Left renal pelvis (tissue), 4 donors: ENCODE data around the gene PPT2. TPM values are rescaled to one million over a fixed set of nuclear protein-coding genes. Genes with fewer than 3 reads are reported as not detected.
"Not testable (repeated sequence)": the region's sequence is repeated elsewhere in the genome, so short reads cannot be mapped to it uniquely, and the experiment has no call there.

Experiments
- DNase-seq, 4 donors: peaks; one replicate each; pipeline ENCODE4 v3.0.0-alpha.2; 2013; ENCODE audit warnings: low read depth in 4 of 4, low spot score in 3 of 4
- polyA plus RNA-seq, 4 donors: library from polyadenylated mRNA; unstranded; fragments of 120-200 nt; gene quantifications; one replicate each; pipeline ENCODE4 v1.2.1, GENCODE V29; 2013; ENCODE audit not compliant: insufficient read length in 4 of 4

Gene PPT2
- polyA plus RNA-seq, 4 donors: 26.6 to 45.5 (median 34.9) TPM

DNA sequence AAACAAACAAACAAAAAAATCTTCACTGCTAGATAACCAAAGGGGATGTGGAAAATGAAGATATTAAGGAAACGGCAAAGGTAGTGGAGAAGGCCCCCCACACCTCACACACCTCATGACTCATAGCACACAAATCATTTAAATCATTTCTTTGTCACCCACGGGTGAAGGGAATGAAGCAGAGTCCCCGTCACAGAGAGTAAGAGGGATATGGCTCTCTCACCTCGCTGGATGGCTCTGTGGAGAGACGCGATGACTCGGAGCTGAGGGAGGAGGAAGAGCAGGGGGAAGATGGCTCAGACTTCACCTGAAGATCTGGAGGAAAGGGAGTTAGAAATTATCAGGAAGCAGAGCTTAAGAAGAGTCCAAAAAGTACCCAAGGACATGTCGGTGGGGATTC, 27.1 kb upstream of the PPT2 start:
- no peak for DNase-seq

DNA sequence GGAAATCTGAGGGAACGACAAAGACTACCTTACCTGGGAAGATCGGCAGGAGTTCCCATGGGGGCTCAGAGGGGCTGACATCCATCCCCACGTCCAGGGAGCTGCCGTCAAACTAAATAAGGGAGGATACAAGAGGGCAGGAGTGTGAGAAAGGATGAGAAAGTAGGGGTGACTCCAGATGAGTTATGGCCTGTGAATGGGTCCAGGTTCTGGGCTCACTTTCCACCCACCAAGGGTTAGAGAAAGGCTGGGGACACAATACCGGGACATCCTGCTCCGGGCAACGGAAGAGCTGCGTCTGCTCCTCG, 26.6 kb upstream of the PPT2 start:
- no peak for DNase-seq

DNA sequence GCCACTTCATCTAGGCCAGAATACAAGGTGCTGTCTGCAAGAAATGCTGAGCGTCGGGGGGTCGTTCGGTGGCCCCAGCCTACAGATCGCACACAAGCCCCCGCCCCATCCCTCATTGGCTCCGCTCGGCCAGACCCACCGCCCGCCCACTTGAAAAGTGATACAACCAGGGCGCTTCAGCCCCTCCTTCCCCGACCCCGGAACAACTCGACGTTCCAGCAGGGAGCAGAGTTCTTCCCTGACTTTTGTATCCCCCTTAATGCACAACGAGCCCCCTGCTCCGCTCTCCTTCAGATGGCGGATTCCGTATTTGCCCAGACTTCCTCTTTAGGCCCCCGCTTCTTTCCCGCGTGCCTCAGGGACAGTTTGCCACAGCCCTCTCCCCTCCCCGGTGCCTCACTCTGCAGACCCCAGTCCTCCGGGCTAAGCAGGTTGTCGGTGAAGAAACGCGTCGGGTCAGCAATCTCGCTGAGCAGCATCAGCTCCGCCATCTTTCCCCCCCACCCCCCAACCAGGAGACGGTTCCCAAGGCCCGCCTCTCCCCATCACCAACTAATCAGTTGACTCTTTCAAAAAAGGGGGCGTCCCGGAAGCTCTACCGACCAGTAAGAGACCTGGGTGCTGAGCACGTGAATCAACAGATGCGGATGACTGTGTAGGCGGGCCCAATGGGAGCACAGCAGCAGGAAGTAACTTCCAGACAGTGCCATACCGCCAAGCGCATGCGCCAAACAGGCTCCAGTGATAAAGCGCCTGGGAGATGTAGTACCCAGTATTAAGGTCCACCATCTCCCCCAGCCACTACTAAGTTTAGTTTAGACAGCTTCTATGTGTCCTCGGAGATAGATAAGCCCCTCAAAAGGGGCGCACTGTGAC, 26.0 kb upstream of the PPT2 start, which contains the start of gene ATF6B:
ATF6B (minus strand) TSS at position 530 of the 876 bp plus-strand sequence; CDS start at position 491, 39 bp downstream.
- DNase-seq: peak; percentile 97 to 99 (median 98)

DNA sequence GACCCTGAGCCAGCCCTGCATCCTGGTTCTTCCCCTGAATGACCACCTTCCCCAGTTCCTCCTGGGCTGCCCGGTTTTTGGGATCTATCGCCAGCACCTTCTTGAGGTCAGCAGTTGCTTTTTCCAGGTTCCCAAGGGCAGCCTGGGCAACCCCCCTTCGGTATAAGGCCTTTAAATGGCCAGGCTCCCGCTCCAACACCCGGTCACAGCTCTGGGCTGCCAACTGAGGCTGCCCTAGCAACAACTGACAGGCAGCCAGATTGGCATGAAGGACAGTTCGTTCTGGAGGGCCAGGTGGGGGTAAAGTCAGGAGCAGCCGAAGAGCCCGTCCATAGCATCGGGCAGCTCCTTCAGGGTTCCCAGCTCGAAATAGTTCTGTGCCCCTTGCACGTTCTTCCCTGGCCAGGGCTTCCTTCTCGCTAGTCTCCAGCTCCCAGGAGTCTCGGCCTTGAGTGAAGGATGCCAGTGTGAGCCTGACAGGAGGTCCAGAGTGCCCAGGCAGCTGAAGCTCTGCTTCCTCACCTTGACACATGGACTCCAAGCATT, 25.1 kb upstream of the PPT2 start:
- no peak for DNase-seq

DNA sequence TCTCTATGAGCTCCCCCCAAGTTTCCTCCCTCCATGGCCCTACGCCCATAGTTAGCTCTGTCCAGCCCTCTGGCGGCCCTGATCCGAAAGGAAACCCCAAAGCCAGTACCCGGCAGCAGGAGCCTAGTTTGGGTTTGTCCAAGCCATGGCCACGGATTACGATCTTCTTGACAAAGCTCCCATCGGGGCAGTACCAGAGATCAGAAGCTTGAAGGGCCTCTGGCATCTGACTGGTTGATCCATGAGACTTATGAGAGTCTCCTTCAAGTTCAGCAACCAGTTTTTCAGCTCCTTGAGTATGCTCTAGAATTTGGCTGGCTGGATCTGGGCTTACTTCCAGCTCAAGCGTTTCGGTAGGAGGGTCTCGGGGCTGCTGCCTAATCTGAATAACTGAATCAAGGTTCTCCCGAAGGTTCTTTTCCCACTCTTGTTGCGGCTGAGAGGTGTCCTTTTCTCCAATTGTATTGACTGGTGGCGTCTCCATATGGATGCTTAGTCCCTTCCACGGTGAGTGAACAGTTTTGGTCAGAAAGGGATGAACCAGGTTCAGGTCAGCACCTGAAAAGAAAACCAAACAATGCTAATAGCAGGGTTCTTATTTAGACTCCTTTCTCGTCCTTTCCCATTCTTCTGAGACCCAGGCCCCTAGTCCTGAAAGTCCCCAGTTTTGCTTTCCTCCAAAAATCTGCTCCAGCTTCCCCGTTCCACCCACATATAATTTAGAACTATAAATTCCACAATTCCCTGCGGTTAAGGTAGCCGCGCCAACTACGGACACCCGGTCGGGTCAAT, 24.4 kb upstream of the PPT2 start:
- DNase-seq: no peak

DNA sequence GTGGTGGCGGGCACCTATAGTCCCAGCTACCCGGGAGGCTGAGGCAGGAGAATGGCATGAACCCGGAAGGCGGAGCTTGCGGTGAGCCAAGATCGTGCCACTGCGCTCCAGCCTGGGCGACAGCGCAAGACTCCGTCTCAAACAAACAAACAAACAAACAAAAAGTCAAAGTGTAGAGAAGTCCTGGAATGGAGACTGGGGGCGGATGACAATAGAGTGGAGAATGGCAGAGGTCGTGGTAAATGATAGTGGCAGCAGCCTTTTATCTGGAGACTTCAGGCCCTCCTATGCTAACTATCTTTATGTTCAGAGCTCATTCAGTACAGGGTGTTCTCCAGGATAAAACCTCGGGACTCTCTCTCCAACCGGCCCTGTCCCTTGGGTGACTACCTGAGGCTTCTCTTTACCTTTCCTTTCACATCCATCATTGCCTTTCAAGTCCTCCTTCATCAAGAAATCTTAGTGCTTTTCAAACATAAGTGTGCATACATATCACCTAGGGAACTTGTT, 22.4 kb upstream of the PPT2 start:
- DNase-seq: no peak

DNA sequence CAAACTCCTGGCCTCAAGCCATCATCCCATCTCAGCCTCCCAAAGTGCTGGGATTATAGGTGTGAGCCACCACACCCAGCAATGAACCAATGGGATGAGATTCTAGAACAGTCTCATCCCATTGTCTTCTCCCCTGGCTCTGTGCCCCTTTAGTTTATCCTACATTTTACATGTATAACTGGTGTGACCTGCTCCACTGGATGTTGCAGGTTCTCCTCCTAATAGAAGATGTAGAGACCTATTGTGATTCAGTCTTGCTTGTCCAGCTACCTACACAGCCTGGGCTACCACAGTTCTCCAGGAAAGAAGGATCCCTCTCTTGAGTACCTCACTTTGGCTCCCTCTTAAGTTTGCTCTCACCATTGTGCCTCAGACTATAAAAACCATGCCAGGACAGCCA, 21.8 kb upstream of the PPT2 start:
- DNase-seq: no peak

DNA sequence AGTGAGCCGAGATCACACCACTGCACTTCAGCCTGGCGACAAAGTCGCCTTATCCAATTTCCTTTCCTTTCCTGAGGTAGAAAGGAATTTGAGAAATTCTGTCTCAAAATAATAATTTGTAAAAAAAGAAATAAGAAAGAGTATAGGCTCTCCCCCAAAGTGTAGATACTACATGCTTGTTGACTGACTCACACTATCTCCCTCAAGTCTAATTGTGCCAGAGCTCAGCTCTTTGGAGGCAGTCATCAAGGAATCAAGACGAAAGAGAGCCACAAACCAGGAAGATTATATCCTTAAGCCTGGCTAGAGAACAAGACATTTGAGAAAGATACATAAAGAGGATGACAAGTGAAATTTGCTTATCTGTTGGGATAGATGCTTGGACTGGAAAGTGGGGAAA, 20.2 kb upstream of the PPT2 start:
- DNase-seq: no peak

DNA sequence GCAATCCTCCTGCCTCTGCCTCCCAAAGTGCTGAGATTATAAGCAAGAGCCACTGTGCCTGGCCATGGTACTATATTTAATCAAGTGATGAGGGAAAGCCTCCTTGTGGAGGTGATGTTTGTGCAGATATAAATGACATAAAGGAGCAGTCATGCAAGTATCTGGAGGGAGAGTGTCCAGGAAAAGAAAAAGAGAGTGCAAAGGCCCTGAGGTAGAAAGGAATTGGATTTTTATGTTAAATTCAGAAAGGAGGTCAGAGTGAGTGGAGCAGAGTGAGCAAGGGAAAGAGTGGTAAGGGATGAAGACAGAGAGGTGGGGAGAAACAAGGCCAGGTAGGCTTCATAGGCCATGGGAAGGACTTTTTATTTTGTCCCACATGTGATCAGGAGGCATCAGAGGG, 16.5 kb upstream of the PPT2 start:
- DNase-seq: no peak

DNA sequence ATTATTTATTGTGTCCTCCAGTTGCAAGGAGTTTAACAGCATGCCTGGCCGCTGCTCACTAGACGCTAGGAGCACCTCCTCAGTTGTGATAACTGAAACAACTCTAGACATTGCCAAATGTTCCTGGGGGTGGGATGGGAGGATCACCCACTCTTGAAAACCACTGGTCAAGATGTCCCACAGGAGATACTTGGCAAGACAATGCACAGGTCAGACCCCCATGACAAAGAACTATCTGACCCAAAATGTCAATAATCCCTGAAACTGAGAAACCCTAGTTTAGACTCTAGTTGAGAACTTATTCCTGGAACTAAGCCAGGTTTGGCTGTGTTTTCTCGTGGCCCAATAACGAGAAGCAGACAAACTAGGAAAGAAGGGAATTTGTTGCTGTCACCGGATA, 14.4 kb upstream of the PPT2 start:
- DNase-seq: no peak

DNA sequence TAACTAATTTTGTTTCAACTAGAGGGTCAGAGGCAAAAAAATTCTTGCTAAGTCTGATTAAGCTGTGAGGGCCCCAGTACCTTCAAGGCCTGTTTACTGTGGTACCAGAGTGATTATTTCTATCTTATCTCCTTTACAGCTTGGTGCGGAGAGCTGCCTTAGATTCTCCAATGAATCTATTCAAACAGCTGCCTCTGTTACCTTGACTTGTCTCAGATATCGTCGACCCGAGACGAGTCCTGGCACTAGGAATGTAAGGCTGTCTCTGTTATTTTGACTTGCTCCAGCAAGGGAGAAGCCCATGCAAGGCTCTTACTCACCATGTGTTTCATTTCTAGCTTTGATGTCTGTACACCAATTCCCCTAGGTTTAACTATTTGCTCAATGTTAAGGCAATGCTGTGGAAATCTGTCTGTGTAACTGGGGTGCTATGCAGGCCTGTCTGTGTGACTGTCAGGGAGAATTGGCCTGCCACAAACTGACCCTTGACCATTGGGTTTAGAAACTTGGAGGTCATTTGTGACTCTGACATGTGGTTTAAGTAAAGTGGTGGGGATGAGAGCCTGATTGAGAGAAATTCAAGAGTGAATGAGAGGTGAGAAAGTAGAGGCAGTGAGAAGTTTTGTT, 13.4 kb upstream of the PPT2 start:
- DNase-seq: no peak

DNA sequence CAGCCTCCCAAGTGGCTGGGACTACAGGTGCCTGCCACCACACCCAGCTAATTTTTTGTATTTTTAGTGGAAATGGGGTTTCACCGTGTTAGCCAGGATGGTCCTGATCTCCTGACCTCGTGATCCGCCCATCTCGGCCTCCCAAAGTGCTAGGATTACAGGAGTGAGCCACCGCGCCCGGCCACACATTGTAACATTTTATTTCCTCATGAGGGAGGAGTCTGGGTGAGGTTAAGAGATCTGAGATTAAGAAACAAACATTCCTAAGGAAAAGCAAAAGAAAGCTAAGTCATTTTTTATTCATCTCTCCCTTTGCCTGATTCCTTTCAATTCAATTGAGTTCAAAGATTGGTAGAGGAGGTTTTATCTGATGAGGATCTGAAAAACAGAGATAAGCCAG, 9.7 kb upstream of the PPT2 start:
- not testable (repeated sequence) for DNase-seq

DNA sequence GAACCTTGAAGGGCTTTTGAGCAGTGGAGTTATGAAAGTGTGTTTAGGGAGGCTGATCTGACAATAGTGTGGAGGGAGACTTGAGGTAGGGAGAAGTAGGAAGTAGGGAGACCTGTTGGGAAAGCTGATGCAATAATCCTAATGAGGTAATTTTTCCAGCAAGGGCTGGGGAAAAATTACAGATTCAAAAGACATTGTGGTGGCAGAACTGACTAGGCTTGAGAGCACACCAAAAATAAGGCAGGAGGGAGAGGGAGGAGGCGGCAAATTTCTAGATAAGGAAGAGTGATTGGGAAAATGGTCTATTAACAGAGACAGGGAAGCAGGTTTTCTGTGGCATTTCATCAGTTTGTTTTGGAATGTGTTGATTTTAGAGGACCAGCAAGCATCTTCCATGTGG, 7.7 kb upstream of the PPT2 start:
- DNase-seq: no peak

DNA sequence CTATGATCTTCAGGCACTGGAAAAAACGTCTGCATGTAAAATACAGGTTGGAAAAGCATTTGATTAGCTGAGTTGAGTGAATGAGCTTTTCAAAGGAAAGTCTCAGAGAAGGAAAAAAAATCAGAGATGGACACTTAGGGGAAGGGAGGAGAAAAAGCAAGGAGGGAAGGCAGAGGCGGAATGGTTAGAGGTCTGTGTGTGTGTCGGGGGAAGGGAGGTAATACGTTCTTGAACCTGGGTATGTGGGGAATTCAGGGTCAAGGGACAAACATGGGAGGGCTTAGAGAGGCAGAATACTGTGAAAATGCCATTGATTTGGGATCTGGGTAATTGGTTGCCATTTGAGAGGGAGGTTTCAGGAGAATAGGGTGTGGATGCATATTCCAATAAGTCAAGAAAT, 7.3 kb upstream of the PPT2 start:
- DNase-seq: no peak

DNA sequence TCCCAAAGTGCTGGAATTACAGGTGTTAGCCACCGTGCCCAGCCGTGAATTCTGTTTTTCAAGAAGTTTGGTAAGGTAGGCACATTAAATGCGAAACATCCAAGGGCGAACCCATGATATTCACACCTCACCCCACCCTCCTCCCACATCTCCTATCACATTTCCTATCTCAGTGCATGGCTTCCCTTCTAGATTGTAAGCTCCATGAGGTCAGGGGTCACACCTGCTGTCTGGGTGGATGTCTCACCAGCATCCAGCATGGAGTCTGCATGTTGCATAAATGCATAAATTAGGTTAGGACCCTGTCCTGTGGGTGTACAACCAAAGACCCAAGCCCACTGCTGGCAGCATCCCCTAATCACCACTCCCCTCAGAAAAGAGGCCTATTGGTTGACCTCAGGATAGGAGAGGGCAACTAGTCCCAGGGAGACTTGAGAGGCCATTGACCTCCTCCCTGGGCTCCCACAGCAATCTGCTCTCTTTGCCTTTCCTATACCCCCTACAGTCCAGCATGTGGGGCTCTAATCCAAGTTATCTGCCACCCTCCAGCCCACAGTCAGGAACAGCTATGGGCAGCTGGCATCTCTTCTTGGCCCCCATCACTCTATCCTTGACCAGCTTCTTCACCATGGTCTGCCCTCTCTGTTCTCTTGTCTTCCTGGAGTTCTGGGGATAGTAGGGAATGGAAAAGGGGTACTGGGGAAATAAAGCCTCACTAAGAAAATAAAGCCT, 6.4 kb upstream of the PPT2 start:
- DNase-seq: no peak

DNA sequence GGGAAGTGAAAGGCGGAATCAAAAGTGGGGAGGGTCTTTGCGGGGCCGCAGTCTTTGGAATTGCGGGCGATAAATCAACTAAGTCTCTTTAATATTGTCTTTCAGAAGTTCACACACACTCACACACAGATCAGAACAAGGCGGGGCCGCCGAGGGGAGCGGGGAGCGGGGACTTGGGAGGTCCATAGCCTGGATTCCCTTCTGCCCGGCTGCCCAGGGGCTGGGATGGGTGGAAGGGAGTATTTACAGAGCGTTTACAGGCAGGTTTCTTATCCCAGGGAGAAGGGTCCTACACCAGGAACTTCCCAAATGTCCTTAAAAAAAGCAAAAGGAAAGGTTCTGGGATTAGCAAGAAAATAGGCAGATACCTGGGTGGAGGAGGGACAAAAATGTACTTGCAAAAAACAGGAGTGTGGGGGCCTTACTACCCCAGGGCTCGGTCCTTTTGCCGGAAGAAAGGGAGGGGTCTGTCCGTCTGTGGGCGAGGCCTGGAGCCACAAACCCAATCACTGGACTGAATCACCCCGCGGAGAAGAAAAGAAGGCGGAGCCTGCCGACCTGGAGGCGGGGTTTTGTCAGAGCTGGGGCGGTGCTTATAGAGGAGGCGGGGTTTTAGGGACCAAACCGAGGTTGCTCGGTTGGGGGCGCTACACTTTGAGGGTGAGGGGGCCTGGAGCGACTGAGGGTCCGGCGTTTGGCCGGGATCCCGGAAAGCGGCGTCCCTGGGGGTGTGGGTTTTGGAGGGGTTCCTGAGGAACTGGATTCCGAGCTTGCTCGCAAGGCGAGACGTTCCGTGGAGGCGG, 5.5 kb upstream of the PPT2 start:
- DNase-seq: no peak

DNA sequence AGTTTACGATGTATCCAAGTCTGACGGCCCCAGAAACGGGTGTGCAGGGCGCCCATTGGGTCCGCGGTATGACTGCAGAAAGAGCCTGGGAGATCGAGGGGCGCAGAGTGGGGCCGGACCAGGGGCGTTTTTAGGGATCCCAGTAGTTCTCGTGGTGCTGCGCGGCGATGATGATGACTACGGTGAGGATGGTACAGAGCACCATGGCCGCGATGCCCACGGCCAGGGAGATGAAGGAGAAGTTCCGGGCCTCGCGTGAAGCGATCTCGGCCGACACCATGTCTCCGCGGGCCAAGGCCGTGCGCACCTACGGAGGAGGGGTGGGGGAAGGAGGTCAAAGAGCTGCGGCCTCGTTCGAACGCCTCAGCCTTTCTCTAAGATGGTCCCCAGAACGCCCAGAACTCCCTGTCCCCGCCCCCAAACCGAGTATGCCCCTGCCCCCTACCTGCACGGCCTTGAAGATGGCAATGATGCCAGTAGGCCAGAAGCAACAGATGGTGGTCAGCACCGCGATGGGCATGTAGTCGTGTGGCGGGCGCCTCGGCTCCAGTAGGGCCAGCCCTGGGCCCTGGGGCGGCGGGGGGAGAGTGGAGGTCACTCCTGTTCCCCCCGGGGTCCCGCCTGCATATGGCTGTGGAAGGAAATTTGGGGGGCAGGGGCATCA, 4.7 kb upstream of the PPT2 start:
- DNase-seq: no peak

DNA sequence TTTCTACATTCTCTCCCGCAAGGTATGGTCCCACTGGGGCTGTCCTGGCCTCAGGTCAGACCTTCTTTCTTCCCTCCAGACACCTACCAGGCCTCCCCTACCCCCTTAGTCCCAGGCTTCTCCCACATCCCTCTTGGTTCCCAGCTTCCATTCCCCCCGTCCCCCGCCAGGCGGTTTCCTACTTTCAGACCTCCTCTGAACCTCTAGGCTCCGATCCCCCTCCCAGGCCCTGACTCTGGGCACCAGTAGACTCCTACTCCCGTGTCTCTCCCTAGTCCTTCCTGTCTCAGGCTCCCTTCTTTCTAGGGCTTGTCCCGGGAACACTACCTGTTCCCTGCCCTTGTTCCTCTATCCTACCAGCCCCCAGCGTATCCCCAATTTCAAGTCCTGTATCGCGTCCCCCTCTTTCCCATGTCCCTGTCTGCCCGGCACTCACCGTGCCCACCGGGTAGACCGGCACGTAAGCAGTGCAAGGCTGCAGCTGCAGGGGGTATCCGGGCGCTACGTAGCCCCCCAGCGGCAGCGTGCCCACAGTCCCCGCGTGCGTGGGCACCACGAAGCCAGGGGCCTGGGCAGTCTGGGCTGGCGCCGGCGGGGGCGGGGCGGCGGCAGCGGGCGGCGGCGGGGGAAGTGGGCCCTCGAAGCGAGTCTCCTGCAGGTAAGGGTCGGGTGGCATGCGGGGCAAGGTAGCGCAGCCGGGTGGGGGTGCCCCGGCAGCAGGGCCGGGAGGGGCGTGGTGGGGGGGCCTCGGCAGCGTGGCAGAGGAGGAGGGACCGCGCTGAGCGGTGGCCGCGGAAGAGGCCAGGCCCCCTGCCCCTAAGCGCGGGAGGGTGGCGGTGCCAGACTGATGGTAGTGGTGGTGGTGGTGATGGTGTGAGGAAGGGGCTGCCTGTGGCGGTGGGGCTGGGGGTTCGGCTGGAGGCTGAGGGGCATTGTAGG, 3.7 kb upstream of the PPT2 start:
- DNase-seq: no peak
